Subcutaneous adipose tissue (tissue), 4 donors: Measurements from ENCODE around the gene SLC44A1. TPM values are rescaled to one million over a fixed set of nuclear protein-coding genes. Genes with fewer than 3 reads are reported as not detected.

Experiments
- total RNA-seq, 4 donors: library from RNA; depleted of rRNA; stranded (reverse); fragments of >200 nt; gene quantifications; one replicate each; pipeline ENCODE4 v1.1.0, GENCODE V29; 2016
- TF ChIP-seq, protein P1 (sequence below): fragments of 450-650 bp; IDR thresholded peaks from one replicate; pipeline ENCODE4 v1.5.1; 2016; ENCODE audit warnings: low read depth, mild to moderate bottlenecking, control low read depth, antibody characterized with exemption, moderate library complexity

SLC44A1 gene
- total RNA-seq, 4 donors from 2014 or later, result 48.2 to 85.5 (median 53.4) TPM

DNA sequence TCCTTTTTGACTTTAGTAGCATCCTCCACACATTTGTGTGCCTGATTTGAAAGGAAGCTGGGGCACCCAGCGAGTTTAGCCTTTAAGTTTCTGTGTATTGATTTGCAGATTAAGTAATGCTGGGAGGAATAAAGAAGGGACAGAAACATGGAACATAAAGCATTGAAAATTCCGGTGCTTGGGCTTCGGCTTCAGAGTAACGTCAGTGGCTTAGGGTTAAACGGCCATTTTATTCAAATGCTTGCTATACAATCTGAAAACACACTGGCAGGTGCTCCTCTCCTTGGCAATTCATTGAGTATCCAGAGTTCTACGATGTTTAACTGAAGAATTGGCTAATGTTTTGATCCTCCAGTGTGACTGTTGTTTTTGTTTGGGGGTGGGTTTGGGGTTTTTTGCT, 145.3 kb downstream of the SLC44A1 start:
- TF ChIP-seq, protein P1, sequence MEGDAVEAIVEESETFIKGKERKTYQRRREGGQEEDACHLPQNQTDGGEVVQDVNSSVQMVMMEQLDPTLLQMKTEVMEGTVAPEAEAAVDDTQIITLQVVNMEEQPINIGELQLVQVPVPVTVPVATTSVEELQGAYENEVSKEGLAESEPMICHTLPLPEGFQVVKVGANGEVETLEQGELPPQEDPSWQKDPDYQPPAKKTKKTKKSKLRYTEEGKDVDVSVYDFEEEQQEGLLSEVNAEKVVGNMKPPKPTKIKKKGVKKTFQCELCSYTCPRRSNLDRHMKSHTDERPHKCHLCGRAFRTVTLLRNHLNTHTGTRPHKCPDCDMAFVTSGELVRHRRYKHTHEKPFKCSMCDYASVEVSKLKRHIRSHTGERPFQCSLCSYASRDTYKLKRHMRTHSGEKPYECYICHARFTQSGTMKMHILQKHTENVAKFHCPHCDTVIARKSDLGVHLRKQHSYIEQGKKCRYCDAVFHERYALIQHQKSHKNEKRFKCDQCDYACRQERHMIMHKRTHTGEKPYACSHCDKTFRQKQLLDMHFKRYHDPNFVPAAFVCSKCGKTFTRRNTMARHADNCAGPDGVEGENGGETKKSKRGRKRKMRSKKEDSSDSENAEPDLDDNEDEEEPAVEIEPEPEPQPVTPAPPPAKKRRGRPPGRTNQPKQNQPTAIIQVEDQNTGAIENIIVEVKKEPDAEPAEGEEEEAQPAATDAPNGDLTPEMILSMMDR, result no peak

DNA sequence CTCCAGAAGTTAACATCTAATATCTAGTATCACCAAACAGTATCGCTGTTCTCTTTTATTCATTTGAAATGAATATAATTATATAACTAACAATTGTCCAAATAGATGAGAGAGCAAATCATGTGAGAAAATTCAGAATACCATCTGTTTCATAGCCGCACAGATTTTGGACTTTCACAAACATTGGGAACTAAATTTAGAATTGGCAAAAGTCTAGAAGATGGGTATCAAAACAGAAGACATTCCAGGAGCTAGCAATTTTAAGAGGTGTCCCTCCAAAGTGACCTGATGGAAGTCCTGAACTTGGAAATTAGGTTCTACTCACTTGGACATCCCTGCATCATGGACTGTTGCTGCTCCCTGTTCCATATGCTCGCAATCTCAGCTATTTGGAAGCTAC, 146.4 kb downstream of the SLC44A1 start:
- TF ChIP-seq, protein P1, result no peak

DNA sequence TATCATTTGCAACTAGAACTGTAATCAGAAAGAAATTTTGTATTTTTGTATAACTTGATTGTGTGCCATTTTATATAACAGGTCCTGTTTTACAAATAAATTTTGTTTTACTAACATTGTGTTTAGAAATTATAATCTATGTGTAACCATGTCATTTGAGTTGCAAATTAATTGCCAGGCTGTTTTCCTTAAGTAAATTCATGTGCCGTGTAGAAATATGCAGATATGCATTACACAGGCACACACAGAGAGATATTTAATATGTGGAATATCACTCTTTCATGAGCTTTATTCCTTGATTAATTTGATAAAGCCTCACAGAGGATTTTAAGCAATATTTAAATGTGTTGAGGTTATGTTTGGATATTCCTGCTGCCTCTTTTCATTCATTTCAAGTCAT, 146.8 kb downstream of the SLC44A1 start:
- TF ChIP-seq, protein P1, result no peak

DNA sequence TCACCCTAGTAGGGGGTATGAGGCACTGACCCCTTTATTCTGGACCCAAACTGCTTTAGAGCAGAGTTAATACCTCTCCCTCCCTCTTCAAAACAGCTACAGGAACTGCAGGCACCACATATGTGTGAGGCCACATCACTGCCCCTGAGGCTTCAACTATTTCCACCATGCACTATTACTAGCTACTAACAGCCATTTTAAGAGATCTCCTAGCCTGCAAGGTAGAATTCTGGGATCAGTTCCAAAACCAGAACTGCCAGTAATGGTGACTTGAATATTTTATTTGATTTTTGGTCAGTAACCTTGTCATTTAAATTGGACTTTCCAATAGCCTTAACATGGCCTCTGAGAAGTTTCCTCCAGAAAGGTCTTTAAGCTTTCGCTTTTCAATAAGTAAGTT, 148.1 kb downstream of the SLC44A1 start:
- TF ChIP-seq, protein P1, result no peak

DNA sequence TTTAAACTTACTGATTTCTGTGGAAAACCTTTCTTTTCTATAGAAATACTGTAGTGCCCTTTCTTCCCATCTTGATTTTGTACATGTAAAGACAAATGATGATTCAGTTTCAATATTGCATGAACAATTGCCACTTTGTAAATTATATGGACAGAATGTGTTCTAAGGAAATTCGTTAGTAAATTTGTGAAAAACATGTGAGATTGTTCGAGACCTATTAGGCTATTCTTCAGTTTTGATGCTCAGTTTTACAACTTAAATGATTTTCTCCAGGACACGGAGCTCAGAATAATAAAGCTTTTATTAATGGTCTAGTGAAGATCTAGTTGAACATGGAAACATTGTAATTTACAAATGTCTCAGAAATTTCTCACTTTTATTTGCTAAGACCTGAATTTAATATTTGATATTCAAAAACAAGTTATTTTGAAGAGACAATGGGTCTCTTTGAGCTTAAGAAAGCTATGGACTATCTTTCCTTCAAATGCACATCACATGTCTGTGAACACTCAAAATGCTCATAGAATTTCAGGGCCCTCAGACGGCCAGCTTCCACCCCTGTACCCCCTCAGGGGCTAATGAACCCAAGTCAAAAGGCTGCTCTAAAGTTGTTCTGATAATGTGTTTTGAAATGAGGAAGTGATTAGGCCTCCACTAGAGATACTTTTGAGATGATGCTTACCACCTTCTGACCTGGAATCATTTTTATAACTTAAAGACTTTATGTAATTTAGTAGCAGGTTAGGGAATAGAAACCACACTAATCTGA, 149.3 kb downstream of the SLC44A1 start:
- TF ChIP-seq, protein P1, result no peak

DNA sequence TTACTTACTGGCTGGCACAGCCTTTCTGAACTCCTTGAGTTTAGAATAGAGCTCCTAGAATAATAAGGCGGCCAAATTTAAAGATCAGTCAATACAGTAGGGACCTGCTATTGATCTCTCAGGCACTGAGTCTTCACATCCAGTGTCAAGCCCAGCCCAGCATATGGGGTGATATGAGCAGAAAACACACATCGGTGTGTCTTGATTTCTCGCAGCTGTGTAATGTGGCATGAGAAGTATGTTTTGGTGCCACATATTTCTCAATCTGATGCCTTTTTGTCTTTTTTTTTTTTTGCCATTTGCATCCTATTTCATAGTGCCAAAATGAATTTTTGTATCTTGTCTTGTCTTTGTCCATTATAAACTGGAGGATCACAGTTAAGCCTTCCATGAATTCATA, 152.0 kb downstream of the SLC44A1 start:
- TF ChIP-seq, protein P1, result no peak

DNA sequence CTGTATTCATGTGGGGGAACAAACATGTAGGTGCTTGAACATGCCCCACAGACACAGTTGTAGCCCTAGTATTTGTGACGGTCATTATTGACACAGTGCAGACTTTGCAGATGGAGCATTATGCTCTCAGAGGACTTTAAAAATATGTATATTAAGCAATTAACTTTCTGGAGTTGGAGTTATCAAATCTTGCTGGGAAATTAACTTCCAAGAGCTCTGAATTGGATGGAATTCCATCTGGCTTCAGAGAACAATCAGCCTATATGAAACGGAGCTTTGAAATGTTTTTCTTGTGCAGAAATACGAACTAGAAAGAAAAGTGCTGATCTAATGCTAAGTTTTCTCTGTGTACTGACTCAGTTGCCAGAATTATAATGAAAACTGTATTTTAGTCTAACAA, 152.4 kb downstream of the SLC44A1 start:
- TF ChIP-seq, protein P1, result no peak
